Measurements from ENCODE around the gene CAMK2A.
A peak's percentile ranks its signal among the peaks of the same experiment; 100 is the strongest.

The CAMK2A gene

GRCh38 chr5:150214289-150214688, 75.3 kb downstream of the CAMK2A start:
- peak; percentile 85 for DNase-seq (ENCODE audit: low spot score)
- H3K27ac ChIP-seq = peak overlapping the region; percentile 59 to 65
- no peak overlapping the region for H3K4me3 ChIP-seq
- TF ChIP-seq CTCF (IDR thresholded peaks at IDR 0.05) = no peak

GRCh38 chr5:150213530-150213929, 76.0 kb downstream of the CAMK2A start:
- no peak overlapping the region for H3K4me3 ChIP-seq
- peak overlapping the region; percentile 59 to 65 for H3K27ac ChIP-seq
- no peak for DNase-seq (ENCODE audit: low spot score)
- TF ChIP-seq CTCF (IDR thresholded peaks at IDR 0.05) = no peak

- no peak for DNase-seq (ENCODE audit: low spot score)
- H3K4me3 ChIP-seq = no peak overlapping the region
- H3K27ac ChIP-seq = peak overlapping the region in 1 of 2 donors; percentile 82
- no peak for TF ChIP-seq CTCF (IDR thresholded peaks at IDR 0.05)
These were observed 78.2 kb downstream of the CAMK2A start for GRCh38 chr5:150211156-150212030.

- no peak overlapping the region for H3K4me3 ChIP-seq
- TF ChIP-seq CTCF (IDR thresholded peaks at IDR 0.05) = no peak
- H3K27ac ChIP-seq = peak overlapping the region in 1 of 2 donors; percentile 82
- DNase-seq (ENCODE audit: low spot score) = no peak
These were observed 78.9 kb downstream of the CAMK2A start for GRCh38 chr5:150210644-150211043.

GRCh38 chr5:150209099-150209635, 80.4 kb downstream of the CAMK2A start:
- no peak for TF ChIP-seq CTCF (IDR thresholded peaks at IDR 0.05)
- peak; percentile 93 for DNase-seq (ENCODE audit: low spot score)
- peak overlapping the region; percentile 60 for H3K4me3 ChIP-seq
- H3K27ac ChIP-seq = peak overlapping the region; percentile 75 to 82

GRCh38 chr5:150208187-150209098, 81.1 kb downstream of the CAMK2A start:
- H3K27ac ChIP-seq = peak overlapping the region; percentile 75 to 82
- no peak for DNase-seq (ENCODE audit: low spot score)
- H3K4me3 ChIP-seq = no peak overlapping the region
- no peak for TF ChIP-seq CTCF (IDR thresholded peaks at IDR 0.05)
